Retinal pigment epithelial cell (primary cell): ENCODE data around the gene TAPBP.
"Not testable (repeated sequence)": the region's sequence is repeated elsewhere in the genome, so short reads cannot be mapped to it uniquely, and the experiment has no call there.

Experiments
- DNase-seq: peaks from one replicate; pipeline ENCODE4 v3.0.0-alpha.2; 2010; ENCODE audit warnings: low read depth
- H3K4me3 ChIP-seq: 2 replicates; pipeline ENCODE4 v1.5.1; 2011; ENCODE audit warnings: mild to moderate bottlenecking, low read length, control low read depth, moderate library complexity
- CTCF ChIP-seq: conservative IDR thresholded peaks from 2 replicates; pipeline ENCODE4 v1.5.1; 2011; ENCODE audit warnings: low read depth, low read length, control low read depth, inconsistent platforms

TAPBP gene

GRCh38 chr6:33272275-33273128 lies 41.4 kb downstream of the TAPBP start:
- DNase-seq, result no peak
- no peak for TF ChIP-seq CTCF
- H3K4me3 ChIP-seq, result peak overlapping the region; percentile 85

GRCh38 chr6:33271468-33272274 lies 42.2 kb downstream of the TAPBP start, which contains the start of the genes RPS18 and VPS52:
Gene RPS18, plus strand, starts transcription at chr6:33272075. Its CDS starts 45 bp downstream, at chr6:33272120.
Gene VPS52, minus strand, starts transcription at chr6:33271876. Its CDS starts 201 bp downstream, at chr6:33271675.
- peak within 1 kb of the TSS; percentile 85 for H3K4me3 ChIP-seq
- DNase-seq, result peak; percentile 97
- TF ChIP-seq CTCF, result no peak

GRCh38 chr6:33271117-33271467 lies 42.8 kb downstream of the TAPBP start:
- DNase-seq, result no peak
- H3K4me3 ChIP-seq, result peak overlapping the region; percentile 85
- TF ChIP-seq CTCF, result no peak

GRCh38 chr6:33264015-33264414 lies 49.9 kb downstream of the TAPBP start:
- no peak for DNase-seq
- H3K4me3 ChIP-seq, result no peak overlapping the region
- no peak for TF ChIP-seq CTCF

- not testable (repeated sequence) for DNase-seq
These were observed 51.4 kb downstream of the TAPBP start for GRCh38 chr6:33262490-33262889.

GRCh38 chr6:33259032-33259431 lies 54.8 kb downstream of the TAPBP start:
- TF ChIP-seq CTCF, result no peak
- DNase-seq, result no peak
- no peak overlapping the region for H3K4me3 ChIP-seq

More at GRCh38 chr6:33262490-33262889, 51.4 kb downstream of the TAPBP start:
- not testable (repeated sequence) for H3K4me3 ChIP-seq

GRCh38 chr6:33254591-33254990 lies 59.3 kb downstream of the TAPBP start:
- no peak overlapping the region for H3K4me3 ChIP-seq
- DNase-seq, result no peak
- no peak for TF ChIP-seq CTCF
